Sciatic nerve (tissue), 2 donors: ENCODE results near the gene IRX4. TPM values are rescaled to one million over a fixed set of nuclear protein-coding genes. Genes with fewer than 3 reads are reported as not detected.

Experiments used
- ATAC-seq: fragments of 200-7000 bp; cut with Tn5 transposase; one replicate; pipeline ENCODE4 v1.9.1; 2020; ENCODE audit warnings: mild to moderate bottlenecking, moderate library complexity
- DNase-seq: peaks from one replicate; pipeline ENCODE4 v3.0.0-alpha.2; 2020; ENCODE audit warnings: low spot score
- intact Hi-C: fragments of 100-400 bp; cut with DNase I; formaldehyde crosslinking; loops from one replicate; pipeline ENCODE4 v1.14.2; 2022
- total RNA-seq: library from RNA; stranded (reverse); fragmentation: NEBNext Ultra II Directional; extraction: Animal tissue kit (Norgen Biotek cat#: 25700); gene quantifications from one replicate; pipeline ENCODE4 v1.2.1, GENCODE V29; 2021
- donor health status: DM: no; HTN: no; CAD: no.
- donor health status: DM: no; HTN: no; CAD: no.

Gene IRX4
- total RNA-seq, 1 donor from 2014 or later: not detected

GRCh38 chr5:1896602-1897376, 14.1 kb upstream of the IRX4 start:
- intact Hi-C loops: no loop called here
- ATAC-seq (no peak), DNase-seq (no peak)

GRCh38 chr5:1895739-1896420, 13.2 kb upstream of the IRX4 start:
- intact Hi-C loops: no loop called here
- ATAC-seq: no peak
- DNase-seq: no peak

GRCh38 chr5:1894243-1894642, 11.5 kb upstream of the IRX4 start:
- intact Hi-C loops: no loop called here
- ATAC-seq: no peak
- DNase-seq: no peak

GRCh38 chr5:1893754-1894153, 11.0 kb upstream of the IRX4 start:
- intact Hi-C loops: no loop called here
- ATAC-seq: no peak
- DNase-seq: no peak

- ATAC-seq (no peak), DNase-seq (no peak)
- intact Hi-C loops: no loop called here
Measured at GRCh38 chr5:1892685-1893445, 10.1 kb upstream of the IRX4 start.

GRCh38 chr5:1892211-1892610, 9.5 kb upstream of the IRX4 start:
- DNase-seq (no peak), ATAC-seq (no peak)
- intact Hi-C loops: no loop called here

- DNase-seq: no peak
- intact Hi-C loops: no loop called here
- ATAC-seq: no peak
Measured at GRCh38 chr5:1891391-1891790, 8.7 kb upstream of the IRX4 start.

GRCh38 chr5:1890296-1890695, 7.6 kb upstream of the IRX4 start:
- DNase-seq: no peak
- no peak for ATAC-seq
- intact Hi-C loops: no loop called here

GRCh38 chr5:1889321-1890065, 6.8 kb upstream of the IRX4 start:
- intact Hi-C loops: no loop called here
- no peak for ATAC-seq
- DNase-seq: no peak

- ATAC-seq: no peak
- intact Hi-C loops: no loop called here
- DNase-seq: no peak
Measured at GRCh38 chr5:1888541-1889251, 6.0 kb upstream of the IRX4 start.

- DNase-seq (no peak), ATAC-seq (no peak)
- intact Hi-C loops: no loop called here
Measured at GRCh38 chr5:1887588-1888360, 5.0 kb upstream of the IRX4 start.

- ATAC-seq (no peak), DNase-seq (no peak)
- intact Hi-C loops: no loop called here
Measured at GRCh38 chr5:1886846-1887587, 4.3 kb upstream of the IRX4 start.

- no peak for DNase-seq
- intact Hi-C loops: no loop called here
- no peak for ATAC-seq
Measured at GRCh38 chr5:1885868-1886845, 3.4 kb upstream of the IRX4 start.

- intact Hi-C loops: no loop called here
- ATAC-seq: no peak
- DNase-seq: no peak
Measured at GRCh38 chr5:1885404-1885755, 2.7 kb upstream of the IRX4 start.

- DNase-seq (no peak), ATAC-seq (no peak)
- intact Hi-C loops: no loop called here
Measured at GRCh38 chr5:1884678-1885403, 2.1 kb upstream of the IRX4 start.
